Stimulated activated CD4-positive, alpha-beta T cell treated with anti-CD3 and anti-CD28 coated beads, Interleukin-4, amount 100 ng/mL, for 4 hours (primary cell): ENCODE data around the gene FGFR3.
"Not testable (repeated sequence)": the region's sequence is repeated elsewhere in the genome, so short reads cannot be mapped to it uniquely, and the experiment has no call there.

Experiments
- DNase-seq, 2 experiments: peaks; one replicate each; pipeline ENCODE4 v3.0.0-alpha.2; 2020

FGFR3 gene

DNA sequence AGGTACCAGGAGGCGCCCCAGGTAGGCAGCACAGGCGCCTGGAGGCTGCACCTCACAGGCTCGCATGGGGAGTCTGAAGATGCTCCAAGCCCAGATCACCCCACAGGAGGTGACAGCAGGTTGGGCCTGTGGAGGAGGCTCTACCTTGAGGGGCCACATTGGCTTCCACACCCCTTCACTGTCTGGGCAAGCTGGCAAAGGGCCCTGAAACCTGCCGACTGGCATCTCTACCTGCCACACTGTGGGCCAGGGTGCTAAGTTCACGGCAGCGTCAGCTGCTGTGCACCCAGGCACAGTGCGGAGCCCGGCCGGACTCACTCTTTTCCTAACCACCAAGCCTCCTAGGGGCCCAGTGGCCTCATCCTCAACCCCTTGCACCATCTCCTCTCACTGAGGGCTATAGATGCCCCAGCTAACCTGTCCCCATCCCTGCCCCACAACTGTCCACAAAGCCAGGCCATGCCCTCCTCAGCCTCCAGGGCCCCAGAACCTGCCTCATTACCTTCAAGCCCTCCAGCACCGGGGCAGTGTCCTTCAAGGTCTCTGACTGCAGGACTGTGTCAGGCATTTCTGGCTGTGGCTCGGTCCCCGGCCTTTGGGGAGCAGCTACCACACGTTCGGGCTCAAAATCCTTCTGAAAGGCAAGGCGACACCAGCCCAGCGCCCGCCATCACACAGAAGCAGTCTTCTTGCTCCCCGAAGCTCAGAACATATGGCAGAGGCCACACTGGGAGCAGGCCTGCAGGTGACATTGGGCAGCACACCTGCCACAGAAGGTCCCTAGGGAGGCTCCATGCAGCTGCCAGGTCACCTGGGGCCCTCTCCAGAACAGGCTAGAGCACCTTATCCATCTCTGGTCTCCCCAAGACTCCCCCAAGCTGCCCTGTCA is 28.8 kb downstream of the FGFR3 start:
- no peak for DNase-seq

GRCh38 chr4:1822568-1823544 is 29.8 kb downstream of the FGFR3 start:
- no peak for DNase-seq

- DNase-seq, result no peak
Observed at GRCh38 chr4:1823545-1823932, 30.4 kb downstream of the FGFR3 start.

DNA sequence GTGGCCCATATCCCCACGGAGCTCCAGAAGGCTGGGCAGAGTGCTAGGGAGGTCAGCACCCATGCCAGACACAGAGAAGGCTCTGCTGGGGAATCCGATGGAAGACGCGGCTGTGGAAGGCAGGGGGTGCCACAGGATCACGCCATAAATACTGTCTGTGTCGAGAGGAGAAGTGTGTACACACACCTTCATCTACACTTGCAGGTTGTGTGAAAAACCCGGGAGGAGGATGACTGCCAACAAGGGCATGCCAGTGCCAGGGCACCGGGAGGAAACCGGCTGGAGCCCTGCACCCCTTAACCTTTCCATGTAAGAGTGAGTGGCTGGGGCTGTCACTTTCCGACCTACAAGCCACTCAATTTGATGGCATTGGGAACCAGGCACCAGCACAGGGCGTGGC is 31.7 kb downstream of the FGFR3 start:
- DNase-seq, result no peak

DNA sequence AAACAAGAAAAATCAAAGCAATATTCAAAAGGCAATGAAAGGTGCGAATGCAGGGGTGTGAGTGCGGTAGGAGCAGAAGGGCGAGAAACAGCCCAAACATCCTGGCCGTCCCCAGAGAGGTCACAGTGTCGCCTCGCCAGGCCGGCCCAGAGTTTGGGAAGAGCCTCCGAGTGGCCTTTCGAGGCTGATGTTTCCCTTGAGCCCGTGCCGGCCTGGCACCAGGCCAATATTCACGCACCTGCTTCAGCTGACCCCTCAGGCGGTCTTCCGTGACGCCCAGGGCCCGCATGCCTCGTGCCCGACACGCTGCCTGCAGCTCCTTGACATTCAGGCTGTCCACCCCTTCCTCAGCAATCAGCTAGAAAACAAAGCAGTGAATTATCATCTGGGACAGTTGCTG is 32.2 kb downstream of the FGFR3 start:
- DNase-seq, result no peak

DNA sequence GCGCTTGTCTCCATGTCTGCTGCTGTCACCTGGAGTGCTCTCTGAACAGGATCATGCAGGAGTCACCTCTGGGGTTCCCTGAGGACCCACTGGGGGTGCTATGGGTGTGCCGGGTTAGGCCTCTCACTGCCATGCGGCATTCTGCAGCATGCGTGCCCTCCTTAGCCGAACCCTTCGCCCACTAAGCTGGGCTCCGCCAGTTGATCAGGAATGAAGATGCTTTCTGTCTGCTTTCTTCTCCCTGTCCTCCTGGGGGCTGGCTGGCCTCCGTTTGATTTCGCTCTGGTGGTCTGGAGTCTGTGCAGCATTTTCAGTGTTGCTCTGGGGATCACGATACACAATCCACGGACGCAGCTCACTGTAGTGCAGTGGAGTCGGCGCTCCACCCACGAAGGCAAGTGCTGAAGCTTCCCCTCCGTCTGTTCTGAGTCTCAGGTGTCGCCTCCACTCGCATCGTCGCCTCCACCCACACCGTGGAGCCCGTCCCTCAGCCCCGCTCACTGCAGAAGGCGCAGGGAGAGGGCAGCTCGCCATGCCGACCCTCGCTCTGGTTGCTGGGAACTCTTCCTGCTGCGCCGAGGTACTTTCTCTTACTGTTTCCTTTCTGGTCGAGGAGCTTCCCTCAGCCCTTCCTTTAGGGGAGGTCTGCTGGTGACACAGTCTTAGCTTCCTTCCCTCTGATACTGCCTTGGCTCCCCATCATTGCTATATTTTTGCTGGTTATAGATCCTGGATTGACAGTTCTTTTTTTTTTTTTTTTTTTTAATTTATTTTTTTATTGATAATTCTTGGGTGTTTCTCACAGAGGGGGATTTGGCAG is 33.6 kb downstream of the FGFR3 start:
- no peak for DNase-seq

DNA sequence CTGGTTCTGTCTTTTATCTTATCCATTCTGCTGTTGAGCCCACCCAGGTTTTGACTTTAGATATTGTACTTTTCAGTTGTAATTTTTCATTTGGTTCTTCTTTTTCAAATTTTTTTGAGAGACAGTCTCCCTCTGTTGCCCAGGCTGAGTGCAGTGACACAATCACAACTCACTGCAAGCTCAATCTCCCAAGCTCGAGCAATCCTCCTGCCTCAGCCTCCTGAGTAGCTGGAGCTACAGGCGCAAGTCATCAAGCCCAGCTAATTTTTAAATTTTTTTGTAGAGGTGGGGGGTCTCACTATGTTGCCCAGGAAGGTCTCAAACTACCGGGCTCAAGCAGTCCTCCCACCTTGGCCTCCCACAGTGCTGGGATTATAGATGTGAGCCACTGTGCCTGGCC is 37.1 kb downstream of the FGFR3 start:
- no peak for DNase-seq

- DNase-seq, result no peak
Observed at GRCh38 chr4:1830642-1831228, 37.6 kb downstream of the FGFR3 start.

DNA sequence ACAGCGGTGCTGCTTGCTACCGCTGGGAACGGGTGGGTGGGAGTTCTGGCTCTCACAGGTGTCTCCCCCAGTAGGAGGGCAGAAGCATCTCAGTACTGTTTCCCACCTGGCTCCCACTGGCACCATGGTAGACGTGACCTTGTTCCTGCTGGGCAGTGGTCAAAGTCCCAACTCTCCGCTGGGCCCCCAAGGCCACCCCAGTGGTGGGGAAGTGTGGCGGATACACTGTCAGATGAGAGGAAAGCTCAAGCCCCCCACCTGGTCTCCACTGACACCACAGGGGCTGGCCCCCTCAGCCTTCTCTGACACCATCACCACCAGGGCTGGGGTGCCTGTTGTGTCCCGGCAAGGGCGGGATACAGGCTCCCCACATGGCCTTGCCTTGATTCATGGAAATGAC is 38.2 kb downstream of the FGFR3 start:
- no peak for DNase-seq

- DNase-seq, result no peak
Observed at GRCh38 chr4:1832690-1833089, 39.6 kb downstream of the FGFR3 start.

DNA sequence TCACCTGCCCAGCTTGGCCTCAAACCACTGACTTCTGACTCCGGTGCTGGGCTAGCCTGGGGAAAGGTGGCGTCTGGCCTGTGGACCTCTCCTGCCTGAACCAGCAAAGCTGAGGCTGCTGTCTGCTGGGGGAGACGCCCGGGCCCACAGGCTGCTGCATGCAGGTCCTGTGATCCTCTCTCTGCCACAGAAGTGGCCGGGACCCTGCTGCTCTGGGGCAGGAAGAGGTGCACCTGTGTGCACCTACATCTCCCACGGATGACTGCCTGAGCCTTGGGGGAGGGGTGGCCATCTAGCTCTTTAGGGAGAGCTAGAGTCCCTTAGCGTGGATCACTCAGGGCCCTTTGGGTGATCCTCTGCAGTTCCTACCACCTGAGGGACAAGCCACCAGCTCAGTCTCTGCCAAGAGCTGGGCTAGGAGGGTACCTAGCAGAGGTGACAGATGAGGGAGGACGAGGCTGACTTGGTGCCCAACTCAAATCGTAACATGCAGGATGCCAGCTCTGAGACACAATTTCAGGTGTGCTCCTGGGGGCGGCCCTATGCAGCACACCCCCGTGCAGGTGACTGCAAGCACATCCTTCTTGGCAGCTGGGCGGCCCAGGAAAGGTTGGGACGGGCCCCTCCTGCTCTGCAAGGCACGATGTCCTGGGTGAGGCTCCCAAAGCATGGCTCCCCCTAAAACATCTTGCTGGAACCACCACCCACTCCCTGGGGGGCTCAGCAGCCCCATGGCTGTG is 40.4 kb downstream of the FGFR3 start:
- DNase-seq, result no peak

GRCh38 chr4:1834047-1834775 is 41.1 kb downstream of the FGFR3 start:
- DNase-seq, result no peak

DNA sequence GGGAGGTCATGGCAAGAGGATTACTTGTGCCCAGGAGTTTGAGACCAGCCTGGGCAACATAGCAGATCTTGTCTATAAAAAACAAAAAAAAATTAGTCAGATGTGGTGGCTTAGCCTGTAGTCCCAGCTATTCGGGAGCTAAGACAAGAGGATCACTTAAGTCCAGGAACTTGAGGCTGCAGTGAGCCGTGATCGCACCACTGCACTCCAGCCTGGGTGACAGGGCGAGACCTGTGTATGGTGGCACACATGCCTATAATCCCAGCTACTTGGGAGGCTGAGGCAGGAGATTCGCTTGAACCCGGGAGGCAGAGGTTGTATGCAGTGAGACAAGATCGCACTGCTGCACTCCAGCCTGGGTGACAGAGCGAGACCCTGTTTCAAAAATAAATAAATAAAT is 42.7 kb downstream of the FGFR3 start:
- DNase-seq, result not testable (repeated sequence)

- no peak for DNase-seq
Observed at GRCh38 chr4:1836650-1837049, 43.6 kb downstream of the FGFR3 start.

DNA sequence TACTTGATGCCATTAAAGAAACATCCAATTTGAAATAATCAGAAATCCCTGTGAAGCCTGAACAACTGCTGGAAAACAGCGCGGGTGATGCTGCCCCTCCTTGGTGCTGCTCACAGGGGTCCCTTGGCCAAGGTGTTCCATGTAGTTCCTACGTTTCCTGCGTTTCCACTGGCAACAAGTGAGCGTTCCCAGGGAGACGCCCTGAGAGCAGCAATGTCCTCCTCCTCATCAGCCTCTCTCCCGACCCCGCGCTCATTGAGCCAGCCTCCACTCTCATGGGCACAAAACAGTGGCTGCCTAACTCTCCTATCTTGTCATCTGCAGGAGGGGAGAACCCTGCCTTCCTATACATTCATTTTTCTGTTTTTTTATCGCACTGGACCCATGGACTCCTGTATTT is 44.0 kb downstream of the FGFR3 start:
- DNase-seq, result no peak

GRCh38 chr4:1839282-1839681 is 46.2 kb downstream of the FGFR3 start:
- no peak for DNase-seq

- DNase-seq, result no peak
Observed at GRCh38 chr4:1841201-1841886, 48.3 kb downstream of the FGFR3 start.

GRCh38 chr4:1841887-1842210 is 48.8 kb downstream of the FGFR3 start:
- no peak for DNase-seq

GRCh38 chr4:1842339-1842895 is 49.3 kb downstream of the FGFR3 start:
- no peak for DNase-seq

- DNase-seq, result no peak
Observed at GRCh38 chr4:1842993-1843448, 49.9 kb downstream of the FGFR3 start.
